Activated CD4-positive, alpha-beta T cell treated with anti-CD3 and anti-CD28 coated beads, Interleukin-2, amount 50 U/mL, for 4 hours (primary cell): ENCODE data around the gene EYS.
"Not testable (repeated sequence)": the region's sequence is repeated elsewhere in the genome, so short reads cannot be mapped to it uniquely, and the experiment has no call there.

Experiments
- DNase-seq, 2 experiments: peaks; one replicate each; pipeline ENCODE4 v3.0.0-alpha.2; 2020

EYS gene

DNA sequence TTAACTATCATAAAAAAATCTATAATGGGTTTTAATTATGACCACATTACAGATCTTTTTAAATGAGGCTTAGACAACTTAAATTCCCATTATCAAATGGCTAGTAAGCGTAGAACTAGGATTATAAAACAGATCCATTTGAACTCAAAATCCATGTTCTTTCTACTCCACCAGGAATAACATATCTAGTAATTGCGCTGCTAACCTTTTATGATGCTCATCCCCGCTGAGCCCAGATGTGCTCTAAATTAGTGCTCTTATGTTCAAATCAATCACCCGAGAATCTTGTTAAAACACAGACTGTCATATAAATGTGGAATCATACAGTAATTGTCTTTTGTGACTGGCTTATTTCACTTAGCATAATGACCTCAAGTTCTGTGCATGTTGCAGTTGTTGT, 1168.3 kb downstream of the EYS start:
- DNase-seq, result no peak

DNA sequence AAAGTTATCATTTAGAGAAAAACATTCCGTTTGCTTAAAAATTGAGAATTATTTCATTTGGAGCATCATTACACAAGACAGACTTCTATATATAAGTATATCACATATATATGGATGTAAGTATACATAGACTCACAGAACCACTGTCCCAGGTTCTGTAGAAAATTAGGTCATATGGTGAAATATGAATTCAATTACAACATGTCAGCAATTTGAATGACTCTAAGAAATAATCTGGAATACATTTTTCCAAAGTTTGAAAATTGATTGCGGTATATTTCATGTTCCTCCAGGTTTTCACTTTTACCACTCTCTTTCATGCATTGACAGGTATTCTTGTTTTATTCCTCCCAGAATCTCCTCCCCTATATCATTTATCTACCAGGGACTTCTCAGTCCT, 1179.1 kb downstream of the EYS start:
- DNase-seq, result no peak

- DNase-seq, result no peak
These were observed 1184.2 kb downstream of the EYS start for GRCh38 chr6:64522859-64523258.

GRCh38 chr6:64520050-64520449, 1187.0 kb downstream of the EYS start:
- no peak for DNase-seq

DNA sequence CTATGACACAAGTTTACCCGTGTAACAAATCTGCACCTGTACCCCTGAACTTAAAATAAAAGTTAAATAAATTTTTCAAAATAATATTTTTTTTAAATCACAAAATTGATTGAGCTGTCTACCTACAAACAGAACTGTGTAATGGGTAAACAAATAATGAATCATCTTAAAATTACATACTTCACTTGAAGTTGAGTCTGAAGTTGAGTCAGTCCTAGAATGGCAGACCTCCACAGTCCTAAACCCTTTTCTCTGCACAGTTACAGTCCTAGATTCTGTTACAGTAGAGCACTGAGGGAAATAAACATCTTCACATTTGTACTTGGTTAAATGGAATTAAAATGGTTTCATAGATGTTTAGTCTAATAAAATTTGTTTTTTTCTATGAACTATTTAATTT, 1190.6 kb downstream of the EYS start:
- no peak for DNase-seq

DNA sequence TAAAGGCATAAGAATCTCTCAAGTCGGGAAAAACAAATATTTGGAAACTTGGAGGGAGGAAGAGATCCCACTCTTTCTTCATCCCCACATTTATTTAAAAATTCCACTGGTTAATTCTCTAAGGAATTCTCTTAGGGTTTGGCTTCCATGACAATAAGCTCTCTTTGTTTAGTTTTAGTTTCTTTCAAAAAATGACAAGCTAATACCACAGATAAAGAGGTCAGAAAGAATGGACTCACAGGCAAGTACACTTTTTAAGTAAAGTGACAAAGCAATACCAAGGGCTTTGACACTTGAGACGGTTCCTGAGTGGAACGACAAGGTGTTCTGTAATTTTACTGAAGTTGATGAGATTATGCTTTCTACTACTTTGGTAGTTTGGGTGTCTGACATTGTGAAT, 1199.4 kb downstream of the EYS start:
- DNase-seq, result no peak

- DNase-seq, result no peak
These were observed 1201.7 kb downstream of the EYS start for GRCh38 chr6:64505312-64505711.

DNA sequence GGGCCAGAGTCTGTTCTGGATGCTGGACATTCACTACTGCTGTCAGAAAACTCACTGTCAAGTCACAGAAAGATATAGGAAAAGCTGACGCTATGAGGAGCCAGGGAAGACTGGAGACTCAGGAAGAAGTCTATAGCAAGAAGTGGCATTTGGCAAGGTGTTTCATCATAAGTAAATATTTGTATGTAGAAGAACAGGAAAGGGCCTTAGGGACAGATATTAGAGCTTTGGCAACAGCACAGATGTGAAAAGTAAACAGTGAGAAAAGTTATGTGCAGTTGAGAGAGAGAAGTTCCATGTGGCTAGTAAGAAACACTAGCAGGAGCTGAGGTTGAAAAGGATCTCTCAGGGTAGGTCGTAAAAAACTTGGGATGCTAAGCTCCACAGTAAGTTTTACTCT, 1202.5 kb downstream of the EYS start:
- no peak for DNase-seq

GRCh38 chr6:64502801-64503200, 1204.2 kb downstream of the EYS start:
- no peak for DNase-seq

DNA sequence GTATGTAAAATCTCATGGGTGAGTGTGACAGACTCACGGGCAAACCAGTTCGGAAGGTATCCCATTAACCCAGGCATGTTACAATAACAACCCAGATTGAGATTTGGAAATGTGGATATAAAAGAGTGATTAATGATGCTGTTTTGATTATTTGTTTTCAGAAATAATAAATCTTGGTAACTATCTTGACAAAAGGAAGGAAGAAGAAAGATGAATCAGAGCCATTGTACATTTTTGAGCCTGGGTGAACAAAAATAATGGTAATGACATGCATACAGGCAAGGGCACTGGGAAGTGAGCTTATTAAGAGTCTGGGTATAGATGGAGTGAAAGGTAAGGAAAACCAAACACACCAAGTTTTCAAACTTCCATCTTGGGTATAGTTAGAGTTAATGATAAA, 1209.4 kb downstream of the EYS start:
- no peak for DNase-seq

- no peak for DNase-seq
These were observed 1217.3 kb downstream of the EYS start for GRCh38 chr6:64489763-64490162.

- no peak for DNase-seq
These were observed 1220.3 kb downstream of the EYS start for GRCh38 chr6:64486578-64487351.

DNA sequence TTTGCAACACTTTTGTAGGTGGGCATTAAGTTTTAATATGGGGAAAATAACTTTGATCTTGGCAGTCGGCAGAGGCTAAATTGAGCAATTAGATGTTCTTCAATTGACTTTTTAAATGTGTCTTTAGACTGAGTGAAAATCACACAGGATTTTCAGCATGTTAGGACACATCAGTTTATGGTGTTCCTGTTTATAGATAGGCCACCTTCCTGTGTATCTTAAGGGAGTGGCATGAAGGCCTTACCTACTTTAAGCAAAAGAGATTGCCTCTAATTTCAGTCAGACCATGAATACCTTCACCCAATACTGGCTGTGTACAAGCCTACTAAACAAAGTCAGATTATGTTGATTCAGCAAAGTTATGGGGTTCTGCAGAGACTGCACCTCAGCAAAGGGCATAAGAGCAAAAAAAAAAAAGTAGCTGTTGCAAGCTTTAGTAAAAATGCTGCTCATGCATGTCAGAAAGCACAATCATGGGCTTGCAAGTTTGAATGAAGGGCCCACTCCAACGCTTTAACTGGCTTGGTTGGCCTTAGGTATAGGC, 1223.0 kb downstream of the EYS start:
- no peak for DNase-seq

- DNase-seq, result no peak
These were observed 1224.4 kb downstream of the EYS start for GRCh38 chr6:64482631-64483030.

DNA sequence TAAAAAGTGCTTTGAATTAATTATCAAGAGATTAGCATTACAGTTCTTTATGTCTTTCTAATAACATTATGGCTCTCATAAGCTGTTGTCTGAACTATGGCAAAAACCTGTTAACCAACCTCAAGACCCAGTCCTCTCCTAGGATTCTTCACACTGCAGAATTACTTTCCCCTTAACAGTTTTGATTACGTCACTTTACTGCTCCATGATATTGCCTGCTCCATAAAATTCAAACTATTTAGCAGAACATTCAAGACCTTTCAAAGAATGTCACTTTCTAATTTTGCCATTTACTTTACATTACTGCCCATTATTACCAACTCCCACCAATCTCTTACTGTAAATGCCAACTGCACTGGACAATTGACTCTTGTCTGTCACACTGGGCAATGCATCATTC, 1227.9 kb downstream of the EYS start:
- no peak for DNase-seq

- DNase-seq, result no peak
These were observed 1229.6 kb downstream of the EYS start for GRCh38 chr6:64477391-64477790.

GRCh38 chr6:64476935-64477334, 1230.1 kb downstream of the EYS start:
- DNase-seq, result no peak

- not testable (repeated sequence) for DNase-seq
These were observed 1237.6 kb downstream of the EYS start for GRCh38 chr6:64469405-64469804.

DNA sequence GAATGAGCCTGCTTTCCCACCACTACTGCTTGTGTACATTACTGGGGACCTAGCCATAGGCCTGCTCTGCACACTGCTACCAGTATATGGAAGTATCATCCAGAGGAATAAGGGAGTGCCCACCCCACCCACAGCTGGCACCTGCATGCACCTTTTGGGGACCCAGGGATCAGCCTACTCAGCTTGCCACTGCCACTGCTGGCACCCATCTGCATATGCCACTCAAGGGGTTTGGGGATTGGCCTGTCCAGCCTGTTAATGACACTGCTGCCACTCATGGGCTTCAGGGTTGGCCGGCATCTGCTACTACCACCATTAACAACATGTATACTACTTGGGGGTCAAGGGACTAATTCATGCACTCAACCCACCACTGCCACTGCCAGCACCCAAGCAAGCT, 1239.4 kb downstream of the EYS start:
- DNase-seq, result no peak

- no peak for DNase-seq
These were observed 1247.5 kb downstream of the EYS start for GRCh38 chr6:64459411-64459944.

DNA sequence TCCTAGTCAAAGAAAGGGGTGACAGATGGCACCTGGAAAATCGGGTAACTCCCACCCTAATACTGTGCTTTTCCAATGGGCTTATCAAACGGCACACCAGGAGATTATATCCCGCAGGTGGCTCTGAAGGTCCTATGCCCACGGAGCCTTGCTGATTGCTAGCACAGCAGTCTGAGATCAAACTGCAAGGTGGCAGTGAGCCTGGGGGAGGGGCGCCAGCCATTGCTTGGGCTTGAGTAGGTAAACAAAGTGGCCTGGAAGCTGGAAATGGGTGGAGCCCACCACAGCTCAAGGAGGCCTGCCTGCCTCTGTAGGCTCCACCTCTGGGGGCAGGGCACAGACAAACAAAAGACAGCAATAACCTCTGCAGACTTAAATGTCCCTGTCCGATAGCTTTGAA, 1258.9 kb downstream of the EYS start:
- not testable (repeated sequence) for DNase-seq

- DNase-seq, result no peak
These were observed 1262.0 kb downstream of the EYS start for GRCh38 chr6:64445038-64445437.

GRCh38 chr6:64439274-64439673, 1267.8 kb downstream of the EYS start:
- DNase-seq, result no peak

DNA sequence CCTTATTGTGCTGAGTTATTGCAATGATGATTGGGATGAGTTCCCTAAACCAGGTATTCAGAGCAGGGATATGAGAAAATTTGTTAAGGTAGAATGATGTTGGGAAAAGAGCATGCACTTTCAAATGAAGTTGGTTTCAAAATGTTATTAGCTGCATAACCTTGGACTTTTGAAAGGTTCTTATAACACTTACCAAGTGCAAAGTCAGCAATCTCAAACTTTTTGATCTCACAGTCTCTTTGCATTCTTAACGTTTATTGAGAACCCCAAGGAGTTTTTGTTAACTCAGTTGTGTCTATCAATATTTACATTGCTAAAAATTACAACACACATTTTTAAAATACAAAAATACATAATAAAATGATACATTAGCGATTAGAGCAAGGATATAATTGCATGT, 1269.0 kb downstream of the EYS start:
- DNase-seq, result no peak

GRCh38 chr6:64429926-64430325, 1277.1 kb downstream of the EYS start:
- no peak for DNase-seq
